Transverse colon (tissue), 4 donors: Measurements from ENCODE around the gene PRR5.

Experiments used
- EP300 ChIP-seq: sonication (generic); formaldehyde crosslinking; IDR thresholded peaks from one replicate; pipeline ENCODE4 v1.6.1; 2017; ENCODE audit warnings: antibody characterized with exemption, low read depth
- POLR2A ChIP-seq: fragments of 450-650 bp; IDR thresholded peaks from one replicate; pipeline ENCODE4 v1.6.1; 2016; ENCODE audit warnings: antibody characterized with exemption, mild to moderate bottlenecking, moderate library complexity
- POLR2AphosphoS5 ChIP-seq, 3 donors: sonication (generic); formaldehyde crosslinking; IDR thresholded peaks; one replicate each; pipeline ENCODE4 v1.6.1; 2016; ENCODE audit warnings: antibody characterized with exemption in 3 of 3
- TF ChIP-seq, protein P1 (sequence below), 5 experiments: fragments of 200-600 bp in 3 of 5; fragments of 450-650 bp in 2 of 5; sonication (generic) in 3 of 5; IDR thresholded peaks; 1 replicate in 2 of 5; 2 replicates in 3 of 5; pipeline ENCODE4 v1.5.1; 2016 to 2017; ENCODE audit warnings: antibody characterized with exemption in 5 of 5, inconsistent platforms in 3 of 5, mild to moderate bottlenecking in 2 of 5, moderate library complexity in 1 of 5

DNA sequence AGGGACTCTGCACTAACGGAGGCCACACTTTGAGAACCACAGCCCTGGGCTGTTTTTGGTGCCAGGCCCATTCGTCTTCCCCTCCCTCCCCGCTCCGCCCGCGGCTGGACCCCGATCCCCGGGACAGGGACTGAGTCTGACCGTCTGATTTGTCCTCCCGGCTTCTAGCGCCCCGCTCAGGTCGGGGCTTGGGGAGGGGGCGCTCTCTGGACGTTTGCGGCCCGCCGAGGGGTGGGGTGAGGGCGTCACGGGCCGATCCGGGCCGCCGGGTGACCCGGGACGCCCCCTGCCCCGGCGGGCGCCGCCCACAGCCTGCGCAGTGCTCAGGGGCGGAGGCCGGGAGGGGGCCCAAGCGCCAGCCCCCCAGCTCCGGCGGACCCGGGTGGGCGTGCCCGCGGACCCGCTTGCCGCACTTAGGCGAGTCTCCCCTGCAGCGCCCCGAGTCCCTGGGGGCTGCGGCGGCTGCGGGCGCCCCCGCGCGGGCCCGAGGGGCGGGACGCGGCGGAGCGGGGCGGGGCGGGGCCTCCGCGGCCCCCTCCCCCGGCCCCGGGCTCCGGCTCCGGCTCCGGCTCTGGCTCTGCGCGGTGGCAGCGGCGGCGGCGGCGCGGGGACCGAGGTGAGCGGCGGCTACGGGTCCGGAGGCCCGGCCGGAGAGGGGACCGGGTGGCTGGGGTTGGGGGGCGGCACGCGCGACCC lies 33.7 kb upstream of the PRR5 start:
- TF ChIP-seq, protein P1, sequence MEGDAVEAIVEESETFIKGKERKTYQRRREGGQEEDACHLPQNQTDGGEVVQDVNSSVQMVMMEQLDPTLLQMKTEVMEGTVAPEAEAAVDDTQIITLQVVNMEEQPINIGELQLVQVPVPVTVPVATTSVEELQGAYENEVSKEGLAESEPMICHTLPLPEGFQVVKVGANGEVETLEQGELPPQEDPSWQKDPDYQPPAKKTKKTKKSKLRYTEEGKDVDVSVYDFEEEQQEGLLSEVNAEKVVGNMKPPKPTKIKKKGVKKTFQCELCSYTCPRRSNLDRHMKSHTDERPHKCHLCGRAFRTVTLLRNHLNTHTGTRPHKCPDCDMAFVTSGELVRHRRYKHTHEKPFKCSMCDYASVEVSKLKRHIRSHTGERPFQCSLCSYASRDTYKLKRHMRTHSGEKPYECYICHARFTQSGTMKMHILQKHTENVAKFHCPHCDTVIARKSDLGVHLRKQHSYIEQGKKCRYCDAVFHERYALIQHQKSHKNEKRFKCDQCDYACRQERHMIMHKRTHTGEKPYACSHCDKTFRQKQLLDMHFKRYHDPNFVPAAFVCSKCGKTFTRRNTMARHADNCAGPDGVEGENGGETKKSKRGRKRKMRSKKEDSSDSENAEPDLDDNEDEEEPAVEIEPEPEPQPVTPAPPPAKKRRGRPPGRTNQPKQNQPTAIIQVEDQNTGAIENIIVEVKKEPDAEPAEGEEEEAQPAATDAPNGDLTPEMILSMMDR (IDR thresholded peaks at IDR 0.05), result no peak
- TF ChIP-seq POLR2A, result no peak
- TF ChIP-seq EP300, result no peak
- no peak for TF ChIP-seq POLR2AphosphoS5 (IDR thresholded peaks at IDR 0.05)
